HG02610 (cell line): ENCODE results near the gene SMG7.

Experiments
- ATAC-seq: cut with Tn5 transposase; IDR thresholded peaks from one replicate; pipeline ENCODE4 v1.9.1; 2021; ENCODE audit warnings: mild to moderate bottlenecking, moderate library complexity; ENCODE audit not compliant: unreplicated experiment

Gene SMG7

GRCh38 chr1:183589384-183589783, 117.1 kb downstream of the SMG7 start:
- no peak for ATAC-seq

GRCh38 chr1:183589874-183590243, 117.6 kb downstream of the SMG7 start:
- ATAC-seq = no peak

DNA sequence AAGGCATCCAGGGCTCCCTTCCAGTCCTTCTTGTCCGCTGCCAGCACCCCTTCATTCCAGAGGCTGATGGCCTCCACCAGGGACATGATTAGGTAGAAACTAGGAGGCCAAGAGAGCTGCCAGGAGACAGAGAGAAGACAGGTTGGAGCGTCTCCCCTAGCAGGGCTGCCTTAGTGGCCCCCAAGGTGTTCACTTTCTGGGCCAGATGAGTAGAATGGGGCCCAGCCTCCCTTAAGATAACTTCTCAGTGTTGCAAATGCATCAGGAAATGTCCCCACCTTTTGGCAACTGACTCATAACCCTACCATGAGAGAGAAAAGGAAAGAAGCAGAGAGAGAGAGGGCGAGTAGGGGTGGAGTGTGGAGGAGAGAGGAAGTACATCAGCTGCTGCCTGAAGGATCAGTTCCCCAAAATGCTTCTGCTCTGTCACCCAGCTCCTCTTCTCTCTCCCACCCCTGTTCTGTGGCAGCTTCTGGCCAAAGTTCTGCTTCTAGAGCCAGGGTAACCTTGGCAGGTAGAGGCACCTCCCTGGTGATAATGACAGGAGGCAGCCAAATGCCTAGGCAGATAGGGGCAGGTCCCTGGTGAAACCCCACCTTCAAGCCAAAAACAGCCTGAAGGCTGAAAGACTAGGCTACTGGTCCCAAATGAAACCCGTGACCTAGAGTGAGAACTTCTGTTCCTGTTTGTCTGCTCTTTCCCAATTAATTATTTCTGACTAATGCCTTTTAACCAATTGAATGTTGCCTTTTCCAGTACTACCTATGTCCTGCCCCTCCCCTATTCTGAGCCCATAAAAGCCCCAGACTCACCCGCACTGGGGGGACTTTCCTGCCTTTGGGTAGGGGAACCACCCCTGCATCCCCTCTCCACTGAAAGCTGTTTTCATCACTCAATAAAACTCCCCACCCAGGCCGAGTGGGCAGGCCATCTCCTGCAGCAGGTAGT, 118.2 kb downstream of the SMG7 start, which contains the start of gene NCF2:
Gene NCF2, minus strand, starts transcription at position 216 of the 948 bp plus-strand sequence. Its CDS starts 130 bp downstream, at position 86.
- peak; percentile 82 for ATAC-seq

GRCh38 chr1:183592733-183593132, 120.4 kb downstream of the SMG7 start:
- ATAC-seq = no peak

DNA sequence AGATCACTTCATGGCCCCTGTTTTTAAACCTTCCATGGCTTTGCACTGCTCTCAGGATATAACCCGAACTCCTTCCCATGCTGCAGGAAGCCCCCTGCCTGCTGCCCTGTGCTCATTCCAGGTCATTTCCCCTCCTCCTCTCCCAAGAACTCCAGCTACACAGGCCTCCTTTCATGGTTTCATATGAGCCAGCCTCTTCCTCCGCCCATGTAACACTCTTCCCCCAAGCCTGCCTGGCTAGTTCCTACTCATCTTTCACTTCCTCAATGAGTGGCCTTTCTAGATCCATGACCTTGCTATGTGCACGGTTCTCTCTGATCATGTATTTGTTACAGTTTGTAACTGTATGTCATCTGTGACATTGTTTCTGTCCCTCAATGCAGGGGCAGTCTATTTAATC, 121.1 kb downstream of the SMG7 start:
- ATAC-seq = peak; percentile 56

- no peak for ATAC-seq
Measured at GRCh38 chr1:183595537-183595936, 123.2 kb downstream of the SMG7 start.

DNA sequence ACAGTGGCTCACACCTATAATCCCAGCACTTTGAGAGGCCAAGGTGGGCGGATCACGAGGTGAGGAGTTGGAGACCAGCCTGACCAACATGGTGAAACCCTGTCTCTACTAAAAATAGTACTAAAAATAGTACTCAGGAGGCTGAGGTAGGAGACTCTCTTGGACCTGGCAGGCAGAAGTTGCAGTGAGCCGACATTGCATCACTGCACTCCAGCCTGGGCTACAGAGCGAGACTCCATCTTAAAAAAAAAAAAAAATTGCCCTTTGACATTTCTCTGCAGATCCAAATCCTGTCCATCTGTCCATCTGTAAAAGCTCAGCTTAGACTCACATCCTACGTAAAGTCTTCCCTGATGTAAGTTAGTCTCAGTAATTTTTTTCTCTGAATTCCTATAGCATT, 124.2 kb downstream of the SMG7 start:
- ATAC-seq = no peak

GRCh38 chr1:183597656-183598347, 125.5 kb downstream of the SMG7 start:
- no peak for ATAC-seq

GRCh38 chr1:183598386-183598785, 126.1 kb downstream of the SMG7 start:
- peak; percentile 75 for ATAC-seq

DNA sequence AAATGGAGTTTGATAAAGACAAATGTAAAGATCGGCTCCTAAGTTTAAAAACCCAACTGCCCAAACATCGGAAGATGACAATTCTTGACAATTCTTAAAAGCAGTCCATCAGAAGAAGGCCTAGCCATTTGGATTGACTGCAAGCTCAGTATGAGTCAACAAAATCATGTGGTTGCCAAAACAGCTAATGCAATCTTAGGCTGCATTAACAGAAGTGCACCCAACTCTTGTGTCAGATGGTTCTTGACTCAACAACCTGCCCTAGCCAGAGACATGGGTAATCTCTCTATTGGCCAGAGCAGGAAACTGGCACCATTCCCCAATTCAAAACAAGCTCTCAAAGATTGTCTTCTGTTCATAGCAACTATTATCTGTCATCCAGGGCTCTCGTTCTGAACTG, 127.8 kb downstream of the SMG7 start:
- no peak for ATAC-seq

DNA sequence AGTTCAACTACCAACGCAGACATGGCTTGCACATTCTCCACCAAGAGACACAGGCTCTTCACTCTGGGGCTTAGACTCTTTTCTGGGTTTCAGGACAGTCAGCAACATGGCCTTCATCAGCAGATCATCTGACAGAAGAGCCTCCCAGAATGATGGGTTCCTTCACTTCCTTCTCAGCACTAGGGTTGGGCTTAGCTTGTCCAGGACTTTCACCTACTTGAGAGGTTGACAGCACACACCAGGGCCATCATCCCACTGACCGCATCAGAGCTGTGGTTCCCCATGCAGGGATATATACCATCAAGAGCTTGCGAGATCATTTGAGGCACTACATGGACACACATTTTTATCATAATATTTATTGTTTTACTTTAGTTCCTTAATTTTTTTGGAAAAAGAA, 128.3 kb downstream of the SMG7 start:
- ATAC-seq = no peak

DNA sequence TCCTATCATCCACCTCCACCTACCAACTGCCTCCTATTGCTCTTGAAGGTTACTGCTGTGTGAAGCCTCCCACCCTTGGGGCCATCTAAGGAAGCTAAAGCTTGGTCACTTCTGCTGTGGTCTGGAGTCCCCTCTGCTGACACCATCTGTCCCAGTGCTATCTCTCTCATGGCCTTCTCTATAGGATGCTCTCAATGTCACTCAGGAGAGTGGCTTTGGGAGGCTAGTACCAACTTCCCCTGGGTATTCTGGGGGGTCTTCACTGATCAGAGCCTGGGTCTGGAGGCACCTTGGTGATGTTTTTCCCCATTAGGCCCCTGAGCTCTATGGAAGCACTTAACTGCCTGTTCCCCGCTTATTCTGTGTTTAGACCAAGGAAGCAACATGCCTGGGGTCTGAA, 130.2 kb downstream of the SMG7 start:
- ATAC-seq = no peak
